ENCODE measurements around the gene GUCY1A2. TPM values are rescaled to one million over a fixed set of nuclear protein-coding genes. Genes with fewer than 3 reads are reported as not detected.

GUCY1A2 gene
- total and polyA plus RNA-seq, 7 donors = 0.57 to 18.5 (median 9.4) TPM

GRCh38 chr11:106998116-106998915 lies 20.0 kb downstream of the GUCY1A2 start:
- no peak for TF ChIP-seq CTCF (IDR thresholded peaks at IDR 0.05)
- no peaks in the 10 kb centered on the region for H3K4me1 ChIP-seq
- whole genome bisulfite sequencing, 3 donors = 21 to 27% (median 24%) methylated on average over 4 of the region's 4 CpGs
- no peaks in the 10 kb centered on the region for H3K9me3 ChIP-seq
- no peak for ATAC-seq
- no peaks in the 10 kb centered on the region for H3K36me3 ChIP-seq (ENCODE audit: insufficient read depth in 1 of 2, low read depth in 1 of 2)
- intact Hi-C loops (cut with DNase I) = no loop called here
- H3K4me3 ChIP-seq = no peak overlapping the region
- DNase-seq = no peak
- H3K27me3 ChIP-seq (ENCODE audit: insufficient read depth in 3 of 3, low read length in 2 of 3) = no peaks in the 10 kb centered on the region
- H3K27ac ChIP-seq = no peak overlapping the region

- no peaks in the 10 kb centered on the region for H3K4me1 ChIP-seq
- no peak for TF ChIP-seq CTCF (IDR thresholded peaks at IDR 0.05)
- no peaks in the 10 kb centered on the region for H3K36me3 ChIP-seq (ENCODE audit: insufficient read depth in 1 of 2, low read depth in 1 of 2)
- no peak for DNase-seq
- 87 to 91% (median 89%) methylated on average over 3 of the region's 3 CpGs for WGBS, 3 donors
- H3K9me3 ChIP-seq = no peaks in the 10 kb centered on the region
- no peak for ATAC-seq
- no peak overlapping the region for H3K4me3 ChIP-seq
- H3K27me3 ChIP-seq (ENCODE audit: insufficient read depth in 3 of 3, low read length in 2 of 3) = no peaks in the 10 kb centered on the region
- H3K27ac ChIP-seq = no peak overlapping the region
- intact Hi-C loops (cut with DNase I) = no loop called here
Observed at GRCh38 chr11:106997227-106997626, 21.0 kb downstream of the GUCY1A2 start.

- intact Hi-C loops (cut with DNase I) = no loop called here
- H3K27me3 ChIP-seq (ENCODE audit: insufficient read depth in 3 of 3, low read length in 2 of 3) = no peaks in the 10 kb centered on the region
- DNase-seq = no peak
- H3K4me3 ChIP-seq = no peak overlapping the region
- ATAC-seq = no peak
- TF ChIP-seq CTCF (IDR thresholded peaks at IDR 0.05) = no peak
- no peak overlapping the region for H3K27ac ChIP-seq
- H3K36me3 ChIP-seq (ENCODE audit: insufficient read depth in 1 of 2, low read depth in 1 of 2) = no peaks in the 10 kb centered on the region
- no peaks in the 10 kb centered on the region for H3K9me3 ChIP-seq
- 26 to 40% (median 30%) methylated on average over 3 of the region's 3 CpGs for WGBS, 3 donors
- no peaks in the 10 kb centered on the region for H3K4me1 ChIP-seq
Observed at GRCh38 chr11:106996691-106997090, 21.6 kb downstream of the GUCY1A2 start.

GRCh38 chr11:106990331-106990730 lies 27.9 kb downstream of the GUCY1A2 start:
- DNase-seq = peak in 1 of 2 donors; percentile 51
- no peak overlapping the region for H3K4me3 ChIP-seq
- intact Hi-C loops (cut with DNase I) = no loop called here
- WGBS, 3 donors = 32 to 38% (median 33%) methylated on average over 10 of the region's 10 CpGs
- H3K9me3 ChIP-seq = no peaks in the 10 kb centered on the region
- ATAC-seq = peak in 1 of 4 donors; percentile 19
- no peaks in the 10 kb centered on the region for H3K36me3 ChIP-seq (ENCODE audit: insufficient read depth in 1 of 2, low read depth in 1 of 2)
- H3K27me3 ChIP-seq (ENCODE audit: insufficient read depth in 3 of 3, low read length in 2 of 3) = no peaks in the 10 kb centered on the region
- TF ChIP-seq CTCF (IDR thresholded peaks at IDR 0.05) = no peak
- no peak overlapping the region for H3K27ac ChIP-seq
- H3K4me1 ChIP-seq = no peaks in the 10 kb centered on the region

- Histone ChIP-seq H3K27me3 (ENCODE audit: insufficient read depth in 3 of 3, low read length in 2 of 3) (no peaks in the 10 kb centered on the region), H3K27ac (no peak overlapping the region), H3K4me3 (no peak overlapping the region), H3K36me3 (ENCODE audit: insufficient read depth in 1 of 2, low read depth in 1 of 2) (no peaks in the 10 kb centered on the region), H3K9me3 (no peaks in the 10 kb centered on the region), H3K4me1 (no peaks in the 10 kb centered on the region)
- no peak for TF ChIP-seq CTCF (IDR thresholded peaks at IDR 0.05)
- intact Hi-C loops (cut with DNase I) = no loop called here
- DNase-seq (no peak), ATAC-seq (no peak)
- WGBS, 3 donors = 80 to 88% (median 82%) methylated on average over 1 of the region's 1 CpG
Observed at GRCh38 chr11:106989078-106989455, 29.2 kb downstream of the GUCY1A2 start.

Measured in psoas muscle (tissue), 8 donors.